DMS53 treated with DMSO at 0.1 percent for 48 hours (cell line): ENCODE data around the gene EEF1A1.
"Not testable (repeated sequence)": the region's sequence is repeated elsewhere in the genome, so short reads cannot be mapped to it uniquely, and the experiment has no call there.

Experiments used
- DNase-seq: peaks from one replicate; lab custom pipeline; 2025; ENCODE audit not compliant: unreplicated experiment; lab: John Stamatoyannopoulos, UW

The EEF1A1 gene

GRCh38 chr6:73538116-73538779 is 17.4 kb upstream of the EEF1A1 start:
- no peak for DNase-seq

GRCh38 chr6:73537677-73538076 is 16.8 kb upstream of the EEF1A1 start:
- DNase-seq: no peak

GRCh38 chr6:73534628-73535027 is 13.8 kb upstream of the EEF1A1 start:
- DNase-seq: no peak

- no peak for DNase-seq
Measured at GRCh38 chr6:73532293-73532692, 11.5 kb upstream of the EEF1A1 start.

GRCh38 chr6:73528897-73529296 is 8.1 kb upstream of the EEF1A1 start:
- DNase-seq: no peak

GRCh38 chr6:73525546-73526330 is 4.9 kb upstream of the EEF1A1 start:
- DNase-seq: no peak

- DNase-seq: peak; percentile 66
Measured at GRCh38 chr6:73523434-73524123, 2.7 kb upstream of the EEF1A1 start.

GRCh38 chr6:73521351-73521985 is 636 bp upstream of the EEF1A1 start:
- peak; percentile 92 for DNase-seq

GRCh38 chr6:73519926-73520687 is 725 bp downstream of the EEF1A1 start:
- peak; percentile 37 for DNase-seq

GRCh38 chr6:73518982-73519881 is 1.6 kb downstream of the EEF1A1 start:
- DNase-seq: not testable (repeated sequence)

- DNase-seq: not testable (repeated sequence)
Measured at GRCh38 chr6:73518100-73518981, 2.5 kb downstream of the EEF1A1 start.

- peak; percentile 74 for DNase-seq
Measured at GRCh38 chr6:73516514-73517489, 4.0 kb downstream of the EEF1A1 start.

GRCh38 chr6:73515204-73515655 is 5.6 kb downstream of the EEF1A1 start:
- peak; percentile 54 for DNase-seq

- no peak for DNase-seq
Measured at GRCh38 chr6:73514746-73515110, 6.1 kb downstream of the EEF1A1 start.

GRCh38 chr6:73513496-73513854 is 7.4 kb downstream of the EEF1A1 start:
- DNase-seq: no peak

GRCh38 chr6:73511796-73512195 is 9.0 kb downstream of the EEF1A1 start:
- DNase-seq: no peak

- no peak for DNase-seq
Measured at GRCh38 chr6:73509851-73510250, 11.0 kb downstream of the EEF1A1 start.

GRCh38 chr6:73508776-73509175 is 12.1 kb downstream of the EEF1A1 start:
- no peak for DNase-seq
